Esophagus muscularis mucosa (tissue), 4 donors: Measurements from ENCODE around the gene ATP2B1.

Experiments used
- EP300 ChIP-seq: sonication (generic); formaldehyde crosslinking; IDR thresholded peaks from one replicate; pipeline ENCODE4 v1.6.1; 2017; ENCODE audit warnings: antibody characterized with exemption
- POLR2AphosphoS5 ChIP-seq, 2 donors: sonication (generic); formaldehyde crosslinking; IDR thresholded peaks; one replicate each; pipeline ENCODE4 v1.6.1; 2017; ENCODE audit warnings: antibody characterized with exemption in 2 of 2
- TF ChIP-seq, protein P1 (sequence below), 3 experiments: fragments of 200-600 bp in 2 of 3; fragments of 450-650 bp in 1 of 3; sonication (generic) in 2 of 3; IDR thresholded peaks; one replicate each; pipeline ENCODE4 v1.5.1; 2017 to 2019; ENCODE audit warnings: antibody characterized with exemption in 3 of 3, mild to moderate bottlenecking in 2 of 3, moderate library complexity in 1 of 3

DNA sequence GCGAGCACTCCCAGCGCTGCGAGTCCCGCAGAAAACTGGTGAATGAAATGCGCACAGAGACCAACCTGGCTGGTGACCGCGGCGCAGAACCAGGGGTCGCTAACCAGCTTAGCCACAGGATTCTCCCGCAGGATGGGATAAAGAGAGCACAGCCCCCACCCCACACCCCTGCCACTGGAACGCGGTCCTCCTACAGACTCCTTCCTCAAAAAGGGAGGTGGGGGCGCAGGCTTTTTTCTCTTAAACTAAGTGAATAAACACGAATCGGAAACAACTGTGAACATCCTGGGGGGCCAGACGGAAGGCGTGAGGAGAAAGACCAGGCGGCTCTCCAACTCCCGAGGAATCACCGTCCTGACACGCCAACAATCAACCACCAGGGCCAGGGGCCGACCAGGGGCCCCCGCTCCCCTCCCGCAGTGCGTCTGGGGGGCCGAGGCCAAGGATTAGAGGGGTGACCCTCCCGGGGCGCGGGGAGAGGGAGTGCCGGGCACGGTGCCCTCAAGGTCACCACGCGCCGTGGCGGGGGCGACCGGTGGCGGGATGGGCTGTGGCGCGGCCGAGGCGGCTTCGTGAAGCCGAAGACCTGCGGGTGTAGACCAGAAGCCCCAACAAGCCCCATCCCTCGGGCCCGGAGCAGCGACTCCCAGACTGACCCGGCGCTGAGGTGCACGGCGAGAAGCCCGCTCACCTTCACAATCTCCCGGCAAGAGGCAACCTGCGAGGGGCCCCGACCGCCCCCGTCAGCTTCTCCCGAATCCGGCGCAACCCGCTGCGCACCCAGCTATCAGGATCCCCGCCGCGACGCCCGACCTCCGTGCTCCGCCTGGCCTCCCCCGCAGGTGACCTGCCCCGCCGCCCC is 704 bp downstream of the ATP2B1 start:
- TF ChIP-seq, protein P1, sequence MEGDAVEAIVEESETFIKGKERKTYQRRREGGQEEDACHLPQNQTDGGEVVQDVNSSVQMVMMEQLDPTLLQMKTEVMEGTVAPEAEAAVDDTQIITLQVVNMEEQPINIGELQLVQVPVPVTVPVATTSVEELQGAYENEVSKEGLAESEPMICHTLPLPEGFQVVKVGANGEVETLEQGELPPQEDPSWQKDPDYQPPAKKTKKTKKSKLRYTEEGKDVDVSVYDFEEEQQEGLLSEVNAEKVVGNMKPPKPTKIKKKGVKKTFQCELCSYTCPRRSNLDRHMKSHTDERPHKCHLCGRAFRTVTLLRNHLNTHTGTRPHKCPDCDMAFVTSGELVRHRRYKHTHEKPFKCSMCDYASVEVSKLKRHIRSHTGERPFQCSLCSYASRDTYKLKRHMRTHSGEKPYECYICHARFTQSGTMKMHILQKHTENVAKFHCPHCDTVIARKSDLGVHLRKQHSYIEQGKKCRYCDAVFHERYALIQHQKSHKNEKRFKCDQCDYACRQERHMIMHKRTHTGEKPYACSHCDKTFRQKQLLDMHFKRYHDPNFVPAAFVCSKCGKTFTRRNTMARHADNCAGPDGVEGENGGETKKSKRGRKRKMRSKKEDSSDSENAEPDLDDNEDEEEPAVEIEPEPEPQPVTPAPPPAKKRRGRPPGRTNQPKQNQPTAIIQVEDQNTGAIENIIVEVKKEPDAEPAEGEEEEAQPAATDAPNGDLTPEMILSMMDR (IDR thresholded peaks at IDR 0.05) = peak in 1 of 3 experiments; percentile 13
- TF ChIP-seq POLR2AphosphoS5 (IDR thresholded peaks at IDR 0.05) (no peak), EP300 (no peak)
